ENCODE results near the gene CDK3.
"Not testable (repeated sequence)": the region's sequence is repeated elsewhere in the genome, so short reads cannot be mapped to it uniquely, and the experiment has no call there.

Gene CDK3

DNA sequence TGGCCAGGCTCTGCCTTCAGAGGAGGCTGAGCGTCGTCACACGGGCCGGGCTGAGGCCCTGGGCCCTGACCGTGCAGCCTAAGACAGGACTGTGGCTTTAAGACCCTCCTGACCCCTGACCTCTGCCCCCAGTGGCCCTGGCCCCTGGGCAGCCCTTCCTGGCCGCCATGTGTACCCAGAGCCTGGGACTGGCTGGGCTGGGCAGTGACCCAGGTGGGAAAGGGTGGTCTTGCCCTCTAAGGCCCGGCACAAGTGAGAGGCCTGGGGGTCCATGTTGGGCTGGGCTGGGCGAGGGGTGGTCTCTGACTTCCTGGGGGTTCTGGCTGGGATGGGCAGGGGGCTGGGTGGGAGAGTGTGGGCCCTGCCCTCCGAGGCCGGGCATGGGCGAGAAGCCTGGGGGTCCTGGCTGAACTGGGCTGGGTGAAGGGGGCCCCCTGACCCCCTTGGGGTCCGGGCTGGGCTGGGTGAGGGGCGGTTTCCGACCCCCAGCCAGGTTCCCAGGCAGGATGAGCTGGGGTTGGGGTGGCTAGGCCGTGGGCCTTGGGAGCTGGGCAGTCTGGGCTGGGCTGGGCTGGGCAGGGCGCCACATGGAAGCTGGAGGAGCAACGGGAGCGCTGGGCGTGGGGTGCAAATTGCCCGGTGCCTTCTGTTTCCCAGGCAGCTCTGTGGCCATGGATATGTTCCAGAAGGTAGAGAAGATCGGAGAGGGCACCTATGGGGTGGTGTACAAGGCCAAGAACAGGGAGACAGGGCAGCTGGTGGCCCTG lies at the start of gene CDK3:
CDK3 (plus strand) TSS at position 101 of the 767 bp plus-strand sequence; CDS start at position 672, 571 bp downstream.
- no peak for DNase-seq (ENCODE audit: low read depth in 2 of 2)

DNA sequence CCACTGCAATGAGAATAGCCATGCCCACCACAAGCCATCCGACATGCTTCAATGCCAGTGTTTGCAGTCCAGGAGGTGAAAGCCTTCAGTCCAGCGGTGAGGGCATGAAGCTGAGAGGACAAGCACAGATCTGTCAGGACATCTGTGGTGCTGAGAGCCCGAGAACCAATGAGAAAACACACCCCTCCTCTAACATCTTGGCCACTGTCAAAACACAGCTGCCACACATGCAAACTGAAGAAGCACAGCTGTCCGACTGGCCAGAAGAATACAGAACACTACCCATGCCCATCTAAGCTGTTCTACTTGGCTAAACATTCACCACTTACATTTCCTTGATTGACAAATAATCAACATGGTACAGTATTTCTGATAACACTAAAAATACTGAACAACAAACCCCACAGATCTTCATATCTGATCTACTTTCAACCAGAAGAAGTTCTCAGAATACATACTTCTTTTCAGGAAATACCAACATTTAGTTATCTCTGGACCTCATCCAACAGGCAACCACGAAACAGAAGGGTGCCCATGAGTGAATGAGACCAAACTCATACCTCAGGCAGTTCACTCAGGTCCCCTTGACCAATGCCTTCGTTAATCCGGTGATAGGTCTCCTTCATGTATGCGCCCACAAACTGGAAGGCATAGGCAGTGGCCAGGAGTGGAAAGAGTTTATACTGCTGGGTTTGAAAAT lies 49.6 kb upstream of the CDK3 start:
- no peak for DNase-seq (ENCODE audit: low read depth in 2 of 2)

DNA sequence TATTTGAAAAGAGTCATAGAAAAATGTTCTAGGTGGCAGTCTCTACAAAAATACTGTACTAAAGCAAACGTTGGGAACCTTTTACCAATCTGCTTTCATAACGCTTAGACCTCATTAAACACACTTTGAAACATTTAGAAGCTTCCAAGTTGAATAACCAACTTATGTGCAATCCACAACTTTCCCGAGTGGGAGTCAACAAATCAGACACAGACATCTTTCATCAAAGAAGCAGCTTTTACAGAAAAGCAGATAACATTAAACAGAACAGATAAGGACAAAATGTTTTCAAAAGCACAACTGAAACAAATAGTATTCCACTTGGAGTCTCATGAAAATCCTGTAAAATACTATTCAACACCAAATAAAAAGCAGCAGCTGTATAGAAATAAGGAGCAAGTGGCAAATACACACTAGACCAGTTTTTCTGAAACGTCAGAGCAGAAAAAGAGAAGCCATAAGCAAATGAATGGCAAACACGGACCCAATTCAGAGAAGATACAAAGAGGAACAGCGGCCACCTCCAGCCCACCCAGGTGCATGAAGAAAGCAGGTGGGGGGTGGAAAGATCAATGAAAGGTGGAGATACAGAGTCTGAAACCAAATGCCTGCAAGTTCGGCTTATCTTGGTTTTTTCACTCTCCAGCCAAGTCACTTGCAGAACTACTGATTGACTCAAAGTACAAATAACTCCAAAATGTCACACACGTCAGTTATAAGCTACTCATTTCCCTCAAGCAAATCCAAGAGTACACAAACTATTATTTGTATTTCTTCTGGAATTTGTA lies 41.4 kb upstream of the CDK3 start:
- DNase-seq (ENCODE audit: low read depth in 2 of 2), result no peak

DNA sequence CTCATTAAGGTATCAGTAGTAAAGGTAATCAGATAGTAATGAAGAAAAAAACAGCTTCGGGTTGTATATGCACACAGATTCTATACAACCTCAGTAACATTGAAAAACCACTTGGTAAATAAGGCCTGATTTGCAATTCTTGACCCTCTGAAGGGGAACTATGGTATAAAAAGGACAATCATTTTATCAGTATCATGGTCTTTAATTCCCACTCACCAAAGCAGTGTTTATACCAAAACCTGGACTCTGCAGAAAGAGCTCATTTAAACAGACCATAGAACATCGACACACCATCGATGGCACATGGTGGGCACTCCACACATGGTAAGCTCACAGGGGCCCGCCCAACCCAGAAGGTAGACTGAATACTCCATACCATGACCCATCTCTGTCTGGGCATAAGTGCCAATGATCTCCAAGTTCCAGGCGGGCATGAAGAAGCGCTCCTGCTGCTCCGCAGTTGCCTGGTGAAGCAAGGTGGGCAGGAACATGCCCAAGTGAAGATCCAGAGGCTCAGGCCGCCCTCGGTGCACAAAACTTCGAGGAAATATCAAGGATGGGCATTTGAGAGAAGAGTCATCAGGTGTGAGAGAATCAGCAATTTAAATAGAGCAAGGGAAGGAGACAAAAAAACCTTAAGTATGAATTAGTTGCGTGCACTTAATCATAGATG lies 40.7 kb upstream of the CDK3 start:
- no peak for DNase-seq (ENCODE audit: low read depth in 2 of 2)

DNA sequence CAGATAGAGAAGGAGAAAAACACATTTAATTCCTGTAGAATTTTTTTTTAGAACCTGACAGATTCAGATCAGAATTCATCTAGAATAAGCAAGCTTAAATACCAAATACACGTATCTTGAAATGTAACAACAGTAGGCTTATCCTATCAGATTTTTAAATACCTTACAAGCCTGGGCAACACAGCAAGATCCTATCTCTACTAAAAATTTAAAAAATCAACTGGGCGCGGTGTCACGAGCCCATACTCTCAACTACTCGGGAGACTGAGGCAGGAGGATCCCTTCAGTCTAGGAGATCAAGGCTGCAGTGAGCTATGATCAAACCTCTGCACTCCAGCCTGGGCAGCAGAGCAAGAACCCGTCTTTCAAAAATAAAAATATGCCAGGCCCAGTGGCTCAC lies 35.2 kb upstream of the CDK3 start:
- no peak for DNase-seq (ENCODE audit: low read depth in 2 of 2)

DNA sequence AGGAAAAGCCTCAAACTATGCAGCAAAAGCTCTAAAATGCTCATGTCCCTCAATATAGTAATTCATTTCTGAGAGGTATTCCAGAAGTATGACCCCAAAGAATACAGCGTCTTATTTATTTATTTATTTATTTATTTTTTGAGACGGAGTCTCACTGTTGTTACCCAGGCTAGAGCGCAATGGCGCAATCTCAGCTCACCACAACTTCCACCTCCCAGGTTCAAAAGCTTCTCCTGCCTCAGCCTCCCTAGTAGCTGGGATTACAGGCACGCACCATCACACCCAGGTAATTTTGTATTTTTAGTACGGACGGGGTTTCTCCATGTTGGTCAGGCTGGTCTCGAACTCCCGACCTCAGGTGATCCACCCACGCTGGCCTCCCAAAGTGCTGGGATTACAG lies 31.6 kb upstream of the CDK3 start:
- not testable (repeated sequence) for DNase-seq (ENCODE audit: low read depth in 2 of 2)

DNA sequence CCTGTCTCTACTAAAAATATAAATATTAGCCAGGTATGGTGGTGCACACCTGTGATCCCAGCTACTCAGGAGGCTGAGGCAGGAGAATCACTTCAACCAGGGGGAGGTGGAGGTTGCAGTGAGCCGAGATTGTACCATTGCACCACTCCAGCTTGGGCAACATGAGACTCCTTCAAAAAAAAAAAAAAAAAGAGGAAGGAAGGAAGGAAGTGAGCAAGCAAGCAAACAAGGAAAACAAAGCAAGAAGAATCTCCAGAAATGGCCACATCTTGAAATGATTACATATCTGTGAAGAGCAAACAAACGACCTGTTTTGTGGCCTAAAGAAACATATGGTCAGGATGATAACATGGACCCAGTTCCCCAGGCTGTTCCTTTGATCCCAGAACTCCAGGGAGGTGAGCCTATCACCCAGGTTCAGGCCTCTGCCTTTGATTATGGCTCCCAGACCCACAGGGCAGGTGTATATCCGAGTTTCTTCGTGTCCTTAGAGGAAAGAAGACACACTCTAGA lies 30.6 kb upstream of the CDK3 start:
- DNase-seq (ENCODE audit: low read depth in 2 of 2), result no peak

DNA sequence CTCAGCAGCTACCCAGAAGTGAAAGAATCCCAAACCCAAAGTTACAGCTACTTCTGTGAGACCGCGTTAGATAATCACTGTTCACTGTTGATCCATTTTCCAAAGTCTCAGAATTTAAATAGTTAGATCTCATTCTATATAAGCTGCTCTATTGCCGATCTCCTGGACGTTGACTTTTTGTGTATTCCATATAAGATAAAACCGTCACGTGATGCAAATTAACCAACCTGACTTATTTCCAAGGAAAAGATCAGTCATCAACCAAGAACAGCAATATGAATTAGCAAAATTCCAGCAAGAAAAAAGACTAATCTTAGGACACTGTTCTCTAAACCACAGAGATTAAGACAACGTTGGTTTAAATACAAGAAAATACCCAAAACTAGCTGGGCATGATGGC lies 30.0 kb upstream of the CDK3 start:
- DNase-seq (ENCODE audit: low read depth in 2 of 2), result no peak

DNA sequence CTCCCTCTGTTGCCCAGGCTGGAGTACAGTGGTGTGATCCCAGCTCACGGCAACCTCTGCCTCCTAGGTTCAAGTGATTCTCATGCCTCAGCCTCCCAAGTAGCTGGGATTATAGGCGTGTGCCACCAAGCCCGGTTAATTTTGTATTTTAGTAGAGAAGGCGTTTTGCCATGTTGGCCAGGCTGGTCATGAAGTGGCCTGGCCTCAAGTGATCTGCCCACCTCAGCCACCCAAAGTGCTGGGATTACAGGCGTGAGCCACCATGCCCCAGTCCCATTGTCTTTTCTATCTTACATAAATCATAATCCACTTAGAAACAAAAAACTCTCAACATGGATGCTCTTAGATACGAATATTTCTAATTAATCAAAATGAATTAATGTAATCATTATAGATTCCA lies 25.5 kb upstream of the CDK3 start:
- not testable (repeated sequence) for DNase-seq (ENCODE audit: low read depth in 2 of 2)

DNA sequence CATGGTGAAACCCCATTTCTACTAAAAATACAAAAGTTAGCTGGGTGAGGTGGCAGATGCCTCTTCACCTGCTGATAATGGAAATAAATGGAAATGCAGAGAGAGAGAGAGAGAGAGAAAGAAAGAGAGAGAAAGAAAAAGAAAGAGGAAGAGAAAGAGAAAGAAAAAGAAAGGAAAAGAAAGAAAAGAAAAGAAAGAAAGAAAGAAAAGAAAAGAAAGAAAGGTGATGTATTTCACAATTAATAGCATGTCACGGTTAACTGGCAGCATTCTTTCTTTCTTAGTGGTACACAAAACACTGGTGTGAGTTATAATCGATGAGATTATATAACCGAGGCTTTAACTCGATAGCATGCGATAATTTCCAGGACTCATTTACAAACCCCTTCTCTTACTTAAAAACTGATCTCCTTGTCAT lies 24.9 kb upstream of the CDK3 start:
- no peak for DNase-seq (ENCODE audit: low read depth in 2 of 2)

DNA sequence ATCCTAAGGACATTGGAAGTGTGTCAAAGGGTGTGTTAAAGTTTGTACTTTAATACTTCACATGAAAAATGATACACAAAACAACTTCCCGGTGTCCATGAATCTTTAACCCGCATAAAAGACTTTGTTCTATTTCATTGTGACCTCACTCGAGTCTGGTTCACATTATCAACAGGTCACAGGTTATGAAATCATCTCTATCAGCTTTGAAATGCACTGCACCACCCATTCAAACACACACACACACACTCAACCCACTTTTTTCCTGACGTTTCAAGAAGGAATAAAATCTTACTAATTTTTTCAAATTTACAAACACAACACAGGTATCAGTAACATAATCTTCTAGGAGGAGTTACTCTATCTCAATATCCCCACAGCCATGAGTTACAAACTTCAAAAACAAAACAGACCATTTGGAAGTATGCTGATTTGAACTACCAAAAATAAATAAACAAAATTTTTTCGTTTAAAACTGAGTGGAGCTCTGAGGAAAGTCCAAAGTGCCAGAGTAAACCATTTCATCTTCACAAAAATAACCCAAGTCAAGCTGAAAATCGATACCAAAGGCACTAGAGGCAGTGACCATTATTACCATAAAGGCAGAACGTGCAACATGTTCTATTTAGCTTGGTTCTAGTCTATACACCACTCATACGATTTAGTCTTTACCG lies 24.3 kb upstream of the CDK3 start:
- DNase-seq (ENCODE audit: low read depth in 2 of 2), result no peak

DNA sequence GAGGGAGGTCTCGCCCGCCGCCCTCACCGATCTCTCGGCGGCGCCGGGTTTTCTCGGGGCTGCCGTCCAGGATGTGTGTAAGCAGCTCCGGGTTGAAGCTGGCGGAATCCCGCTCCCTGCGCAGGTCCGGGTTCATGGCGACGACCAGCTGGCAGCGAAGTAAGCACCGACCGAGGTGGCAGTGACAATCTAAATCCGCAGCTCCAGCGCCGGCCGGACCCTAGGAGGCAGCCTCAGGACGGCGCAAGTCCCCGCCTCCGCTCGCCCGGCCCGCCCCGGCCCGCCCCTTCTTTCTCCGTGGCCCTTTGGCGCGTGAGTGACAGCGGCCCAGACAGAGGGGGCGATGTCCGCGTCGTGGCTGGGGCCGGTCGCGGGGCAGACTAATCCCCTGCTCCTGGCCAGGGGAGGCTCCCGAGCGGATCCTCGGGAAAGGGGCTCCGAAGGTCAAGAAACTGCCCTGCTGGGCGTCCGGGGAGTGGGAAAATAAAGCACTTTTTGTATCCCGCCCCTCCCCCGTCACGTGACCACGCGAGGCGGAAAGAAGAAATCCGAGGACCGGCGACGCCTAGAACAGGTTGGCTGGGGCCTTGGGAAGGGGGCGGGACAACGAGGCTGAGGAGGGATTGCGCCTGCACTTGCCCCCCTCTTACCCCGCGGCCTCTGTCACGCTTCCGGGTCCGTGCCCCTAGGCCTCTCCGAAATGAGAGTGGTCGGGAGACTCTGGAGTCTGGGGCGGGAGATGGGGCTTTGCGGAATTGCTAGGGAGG lies 21.5 kb upstream of the CDK3 start, which contains the start of the genes ACOX1 and TEN1:
ACOX1 (minus strand) TSS at position 229 of the 767 bp plus-strand sequence; CDS start at position 136, 93 bp downstream.
TEN1 (plus strand) TSS at position 303 of the 767 bp plus-strand sequence. CDS start 6,953 bp downstream, outside the sequence.
- peak; percentile 88 to 94 for DNase-seq (ENCODE audit: low read depth in 2 of 2)

DNA sequence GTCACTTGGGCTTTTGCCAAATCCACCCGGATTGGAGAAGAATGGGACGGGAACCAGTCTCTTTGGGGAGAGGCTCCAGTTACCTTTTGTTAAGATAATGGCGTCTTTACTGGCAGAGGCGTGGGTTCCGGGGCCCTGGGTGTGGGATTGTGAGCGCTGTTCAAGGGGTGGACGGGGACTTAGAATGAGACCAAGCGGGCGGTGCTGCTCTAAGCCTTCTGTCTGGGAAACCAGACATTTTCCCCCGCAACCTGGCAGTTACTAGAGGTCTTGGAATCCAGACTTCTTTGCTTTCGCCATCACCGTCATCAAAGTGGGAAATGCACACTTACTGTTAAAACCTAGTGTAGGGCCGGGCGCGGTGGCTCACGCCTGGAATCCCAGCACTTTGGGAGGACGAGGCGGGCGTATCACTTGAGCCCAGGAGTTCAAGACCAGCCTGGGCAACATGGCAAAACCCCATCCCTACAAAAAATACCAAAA lies 20.9 kb upstream of the CDK3 start:
- no peak for DNase-seq (ENCODE audit: low read depth in 2 of 2)

DNA sequence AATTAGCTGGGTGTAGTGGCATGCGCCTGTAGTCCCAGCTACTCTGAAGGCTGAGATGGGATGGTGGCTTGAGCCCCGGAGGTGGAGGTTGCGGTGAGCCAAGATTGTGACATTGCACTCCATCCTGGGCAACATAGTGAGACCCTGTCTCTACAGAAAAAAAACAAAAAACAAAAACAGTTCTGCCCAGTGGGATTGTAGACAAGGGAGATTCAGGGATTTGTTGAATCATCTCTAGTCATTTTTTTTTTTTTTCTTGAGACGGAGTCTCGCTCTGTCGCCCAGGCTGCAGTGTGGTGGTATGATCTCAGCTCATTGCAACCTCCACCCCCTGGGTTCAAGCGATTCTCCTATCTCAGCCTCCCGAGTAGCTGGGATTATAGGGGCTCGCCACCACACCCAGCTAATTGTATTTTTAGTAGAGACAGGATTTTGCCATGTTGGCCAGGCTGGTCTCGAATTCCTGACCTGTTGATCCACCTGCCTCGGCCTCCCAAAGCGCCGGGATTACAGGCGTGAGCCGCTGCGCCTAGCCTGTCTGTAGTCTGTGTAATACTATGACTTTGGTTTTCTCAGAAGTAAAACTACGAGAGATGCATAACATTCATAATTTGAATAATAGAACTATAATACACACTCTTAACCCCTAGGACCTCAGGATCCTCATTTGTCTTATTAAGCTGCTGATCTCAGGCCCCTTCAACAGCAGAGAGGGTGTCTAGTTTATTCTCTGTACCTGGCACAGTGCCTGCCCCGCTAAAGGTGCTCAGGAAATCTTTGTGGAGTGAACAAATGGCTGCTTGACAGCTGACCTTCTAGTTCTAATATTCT lies 20.3 kb upstream of the CDK3 start:
- no peak for DNase-seq (ENCODE audit: low read depth in 2 of 2)

DNA sequence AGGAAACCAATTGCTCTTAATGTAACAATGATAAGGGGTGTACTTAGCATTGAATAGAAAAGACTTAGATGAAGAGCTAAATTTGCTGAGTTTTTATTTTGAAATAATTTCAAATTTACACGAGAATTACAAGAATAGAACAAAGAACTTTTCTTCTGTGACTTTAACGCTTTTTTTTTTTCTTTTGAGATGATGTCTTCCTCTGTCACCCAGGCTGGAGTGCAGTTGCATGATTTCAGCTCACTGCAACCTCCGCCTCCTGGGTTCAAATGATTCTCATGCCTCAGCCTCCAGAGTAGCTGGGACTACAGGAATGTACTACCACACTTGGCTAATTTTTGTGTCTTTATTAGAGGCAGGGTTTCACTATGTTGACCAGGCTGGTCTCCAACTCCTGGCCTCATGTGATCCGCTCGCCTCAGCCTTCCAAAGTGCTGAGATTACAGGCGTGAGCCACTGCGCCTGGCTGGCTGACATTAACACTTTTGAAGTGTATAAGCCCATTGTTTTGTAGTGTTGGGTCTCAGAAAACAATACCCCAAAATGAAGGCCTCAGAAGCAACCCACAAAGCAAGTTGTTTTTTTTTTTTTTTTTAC lies 19.5 kb upstream of the CDK3 start:
- no peak for DNase-seq (ENCODE audit: low read depth in 2 of 2)

DNA sequence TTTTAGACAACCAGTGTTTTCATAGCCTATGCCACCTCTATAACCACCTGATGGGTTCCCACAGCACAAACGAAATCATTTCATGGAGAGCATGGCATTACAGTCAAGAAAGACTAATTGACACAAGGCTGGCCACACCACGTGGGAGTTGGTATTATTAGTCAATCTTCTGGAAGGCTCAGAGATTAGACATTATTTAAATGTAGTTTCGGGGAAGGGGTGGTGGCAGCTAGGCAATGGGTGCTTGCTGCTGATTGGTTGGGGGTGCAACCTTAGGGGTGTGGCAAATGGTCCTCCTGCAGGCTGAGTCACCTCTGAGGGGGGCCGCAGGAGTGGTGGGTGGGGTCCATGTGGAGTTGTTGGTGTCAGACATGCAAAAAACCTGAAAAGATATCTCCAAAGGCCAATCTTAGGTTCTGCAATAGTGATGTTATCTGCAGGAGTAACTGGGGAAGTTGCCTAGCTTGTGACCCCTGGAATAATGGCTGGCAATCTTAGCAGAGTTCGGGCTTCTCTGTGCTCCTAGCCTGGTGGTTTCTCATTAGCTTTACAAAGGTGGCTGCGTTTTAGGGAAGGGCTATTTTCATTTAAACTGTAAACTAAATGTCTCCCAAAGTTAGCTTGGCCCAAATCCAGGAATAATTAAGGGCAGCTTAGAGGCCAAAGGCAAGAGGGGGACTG lies 17.0 kb upstream of the CDK3 start:
- no peak for DNase-seq (ENCODE audit: low read depth in 2 of 2)

DNA sequence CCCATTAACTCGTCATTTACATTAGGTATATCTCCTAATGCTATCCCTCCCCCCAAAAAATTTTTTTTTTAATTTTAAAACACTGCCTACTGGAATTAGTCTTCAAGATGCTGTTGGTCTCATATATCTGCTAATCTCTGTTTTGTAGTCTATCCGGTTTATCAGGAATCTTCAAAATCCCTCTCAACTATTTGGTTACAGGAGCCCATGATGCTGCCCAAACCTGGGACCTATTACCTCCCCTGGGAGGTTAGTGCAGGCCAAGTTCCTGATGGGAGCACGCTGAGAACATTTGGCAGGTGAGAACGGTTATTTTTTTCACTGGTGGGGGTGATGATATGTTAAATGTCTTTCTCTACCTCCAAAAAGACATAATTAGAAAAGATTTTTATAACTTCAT lies 14.7 kb upstream of the CDK3 start:
- DNase-seq (ENCODE audit: low read depth in 2 of 2), result no peak

DNA sequence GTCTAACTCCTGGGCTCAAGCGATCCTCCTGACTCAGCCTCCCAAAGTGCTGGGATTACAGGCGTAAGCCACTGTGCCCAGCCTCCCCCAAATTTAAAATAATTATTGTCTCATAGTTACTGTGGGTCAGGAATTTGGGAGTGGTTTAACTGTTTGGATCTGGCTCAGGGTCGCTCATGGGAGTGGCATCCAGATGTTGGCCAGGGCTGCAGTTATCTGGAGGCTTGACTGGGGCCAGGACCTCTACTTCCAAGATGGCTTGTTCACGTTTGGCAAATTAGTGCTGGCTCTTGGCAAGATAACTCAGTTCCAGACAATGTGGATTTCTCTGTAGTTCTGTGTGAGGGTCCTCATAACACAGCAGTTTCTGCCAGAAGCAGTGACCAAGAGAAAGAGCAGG lies 13.6 kb upstream of the CDK3 start:
- DNase-seq (ENCODE audit: low read depth in 2 of 2), result no peak

Measured in stimulated activated CD4-positive, alpha-beta T cell treated with anti-CD3 and anti-CD28 coated beads, Interleukin-1b, Interleukin-23, amount 100 ng/mL, for 4 hours (primary cell).